H1 (cell line): ENCODE measurements around the gene ISOC2. TPM values are rescaled to one million over a fixed set of nuclear protein-coding genes. Genes with fewer than 3 reads are reported as not detected.
"Not testable (repeated sequence)": the region's sequence is repeated elsewhere in the genome, so short reads cannot be mapped to it uniquely, and the experiment has no call there.

ENCODE experiments used
- CTCF ChIA-PET: fragments of 300-600 bp; sonication (Branson Sonifier 250); formaldehyde crosslinking; loops from one replicate; lab custom pipeline; 2021; ENCODE audit not compliant: partially characterized antibody; lab: Charles Lee
- POLR2A ChIA-PET: fragments of 300-600 bp; sonication (Branson Sonifier 250); formaldehyde crosslinking; loops from one replicate; lab custom pipeline; 2021; ENCODE audit warnings: inconsistent platforms; ENCODE audit not compliant: partially characterized antibody; lab: Charles Lee
- DNase-seq, 2 experiments: peaks; one replicate each; pipeline versions ENCODE4 v3.0.0 to v3.0.0-alpha.2; 2010 to 2022; ENCODE audit warnings: low spot score in 2 of 2, low read depth in 1 of 2, mixed read lengths in 1 of 2
- FAIRE-seq: peaks from 2 replicates; lab custom pipeline; 2011; peaks lifted over from hg19 to GRCh38; lab: Jason Lieb, UNC
- H2AFZ ChIP-seq: 2 replicates; pipeline ENCODE4 v1.8.1; 2012; ENCODE audit warnings: low read length, inconsistent platforms
- H2AK5ac ChIP-seq: 2 replicates; pipeline ENCODE4 v1.6.1; 2013; ENCODE audit warnings: low read depth, low read length
- H2BK120ac ChIP-seq: replicated peaks from 2 replicates; pipeline ENCODE3; 2013; ENCODE audit warnings: low read depth, low read length, inconsistent platforms
- H2BK12ac ChIP-seq: 2 replicates; pipeline ENCODE4 v1.6.1; 2013; ENCODE audit warnings: low read depth, low read length
- H2BK15ac ChIP-seq: 2 replicates; pipeline ENCODE4 v1.6.1; 2013; ENCODE audit warnings: low read length
- H2BK20ac ChIP-seq: 2 replicates; pipeline ENCODE4 v1.6.1; 2013; ENCODE audit warnings: low read length
- H2BK5ac ChIP-seq: 2 replicates; pipeline ENCODE4 v1.6.1; 2013; ENCODE audit warnings: low read depth, low read length
- H3K14ac ChIP-seq: 2 replicates; pipeline ENCODE4 v1.6.1; 2013; ENCODE audit warnings: inconsistent platforms; ENCODE audit not compliant: insufficient read length
- H3K18ac ChIP-seq: 2 replicates; pipeline ENCODE4 v1.6.1; 2013; ENCODE audit warnings: low read length; ENCODE audit errors: extremely low read depth
- H3K23ac ChIP-seq: 2 replicates; pipeline ENCODE4 v1.6.1; 2013; ENCODE audit warnings: inconsistent platforms; ENCODE audit not compliant: insufficient read length
- H3K23me2 ChIP-seq: 2 replicates; pipeline ENCODE4 v1.6.1; 2013; ENCODE audit warnings: low read depth, low read length
- H3K27ac ChIP-seq: 2 replicates; pipeline ENCODE4 v1.6.1; 2011; ENCODE audit warnings: low read depth, low read length, inconsistent platforms
- H3K27me3 ChIP-seq, 4 experiments: replicated peaks in 1 of 4; 1 replicate in 1 of 4; 2 replicates in 3 of 4; pipeline versions ENCODE4 v1.6.1 to v1.8.1; 2011 to 2013; ENCODE audit warnings: low read length in 3 of 4, mild to moderate bottlenecking in 3 of 4, inconsistent platforms in 2 of 4, mixed read lengths in 2 of 4, moderate library complexity in 1 of 4; ENCODE audit not compliant: control insufficient read depth in 3 of 4, insufficient read depth in 3 of 4; ENCODE audit errors: extremely low read depth in 1 of 4
- H3K36me3 ChIP-seq, 4 experiments: 2 replicates each; pipeline versions ENCODE4 v1.6.1 to v1.8.1; 2011 to 2013; ENCODE audit warnings: mild to moderate bottlenecking in 4 of 4, low read length in 3 of 4, moderate library complexity in 2 of 4, control low read depth in 1 of 4, inconsistent platforms in 1 of 4; ENCODE audit not compliant: insufficient read depth in 4 of 4, control insufficient read depth in 2 of 4
- H3K4ac ChIP-seq: replicated peaks from 2 replicates; pipeline ENCODE3; 2013; ENCODE audit warnings: low read length, low read depth, mixed read lengths, inconsistent platforms; ENCODE audit not compliant: insufficient read length
- H3K4me1 ChIP-seq, 4 experiments: replicated peaks in 1 of 4; 1 replicate in 1 of 4; 2 replicates in 3 of 4; pipeline versions ENCODE4 v1.6.1 to v1.8.1; 2011 to 2013; ENCODE audit warnings: low read length in 3 of 4, inconsistent platforms in 2 of 4, mixed read lengths in 1 of 4; ENCODE audit not compliant: insufficient read depth in 4 of 4, control insufficient read depth in 3 of 4
- H3K4me2 ChIP-seq, 2 experiments: 2 replicates each; pipeline versions ENCODE4 v1.6.1 to v1.8.1; 2011 to 2013; ENCODE audit warnings: low read depth in 2 of 2, low read length in 2 of 2, control low read depth in 1 of 2, inconsistent platforms in 1 of 2, mild to moderate bottlenecking in 1 of 2; ENCODE audit not compliant: insufficient read depth in 1 of 2
- H3K4me3 ChIP-seq, 4 experiments: fragments of 200-600, 300-600 bp in 1 of 4; sonication (generic), shearing (Covaris generic), sonication (Bioruptor Twin) in 1 of 4; 2 replicates each; pipeline versions ENCODE4 v1.5.1 to v1.8.1; 2011 to 2016; ENCODE audit warnings: low read length in 4 of 4, low read depth in 3 of 4, control low read depth in 2 of 4, inconsistent platforms in 2 of 4, mild to moderate bottlenecking in 2 of 4, mixed read lengths in 1 of 4, moderate library complexity in 1 of 4; ENCODE audit not compliant: insufficient read depth in 2 of 4; ENCODE audit errors: extremely low read depth in 1 of 4
- H3K56ac ChIP-seq: replicated peaks from 2 replicates; pipeline ENCODE3; 2013; ENCODE audit warnings: low read depth, mild to moderate bottlenecking, mixed read lengths, low read length, inconsistent platforms; ENCODE audit not compliant: insufficient read length
- H3K79me1 ChIP-seq: 2 replicates; pipeline ENCODE4 v1.6.1; 2013; ENCODE audit warnings: low read depth, low read length, control low read depth
- H3K79me2 ChIP-seq, 2 experiments: 2 replicates each; pipeline versions ENCODE4 v1.6.1 to v1.8.1; 2012 to 2013; ENCODE audit warnings: low read length in 2 of 2, mild to moderate bottlenecking in 2 of 2, inconsistent platforms in 1 of 2; ENCODE audit not compliant: insufficient read depth in 2 of 2, control insufficient read depth in 1 of 2
- H3K9ac ChIP-seq, 4 experiments: replicated peaks in 1 of 4; 1 replicate in 1 of 4; 2 replicates in 3 of 4; pipeline versions ENCODE4 v1.6.1 to v1.8.1; 2011 to 2013; ENCODE audit warnings: low read depth in 3 of 4, low read length in 3 of 4, control low read depth in 2 of 4, mild to moderate bottlenecking in 2 of 4, moderate library complexity in 2 of 4, inconsistent platforms in 1 of 4; ENCODE audit errors: extremely low read depth in 1 of 4
- H3K9me3 ChIP-seq, 2 experiments: 2 replicates each; pipeline versions ENCODE4 v1.6.1 to v1.8.1; 2012 to 2013; ENCODE audit warnings: mild to moderate bottlenecking in 2 of 2, moderate library complexity in 2 of 2, control low read depth in 1 of 2, inconsistent platforms in 1 of 2, low read depth in 1 of 2, low read length in 1 of 2, mixed read lengths in 1 of 2; ENCODE audit not compliant: insufficient read depth in 2 of 2
- H4K20me1 ChIP-seq, 2 experiments: replicated peaks in 1 of 2; 2 replicates each; pipeline versions ENCODE3 to v1.8.1; 2011 to 2013; ENCODE audit warnings: inconsistent platforms in 2 of 2, low read length in 2 of 2, mild to moderate bottlenecking in 1 of 2; ENCODE audit not compliant: insufficient read depth in 2 of 2, control insufficient read depth in 1 of 2
- H4K5ac ChIP-seq: 2 replicates; pipeline ENCODE4 v1.6.1; 2013; ENCODE audit warnings: low read length, low read depth, mixed read lengths, inconsistent platforms; ENCODE audit not compliant: insufficient read length
- H4K8ac ChIP-seq: 2 replicates; pipeline ENCODE4 v1.8.0; 2013; ENCODE audit warnings: mild to moderate bottlenecking, moderate library complexity, low read length, inconsistent platforms; ENCODE audit not compliant: insufficient read depth; ENCODE audit errors: extremely low read depth
- H4K91ac ChIP-seq: replicated peaks from 2 replicates; pipeline ENCODE3; 2013; ENCODE audit warnings: low read length, mixed read lengths, inconsistent platforms; ENCODE audit not compliant: insufficient read length
- CHD1 ChIP-seq: IDR thresholded peaks from 2 replicates; pipeline ENCODE4 v1.6.1; 2012; ENCODE audit warnings: low read depth, low read length, improper control_type of control experiment
- GABPA ChIP-seq: IDR thresholded peaks from 2 replicates; pipeline ENCODE4 v1.6.1; 2011; ENCODE audit warnings: mild to moderate bottlenecking, low read length, moderate library complexity, borderline replicate concordance; ENCODE audit not compliant: insufficient read depth
- HDAC6 ChIP-seq: IDR thresholded peaks from one replicate; pipeline ENCODE4 v1.7.1; 2012; ENCODE audit warnings: low read depth, mild to moderate bottlenecking, inconsistent platforms, low read length, moderate library complexity
- JUN ChIP-seq: IDR thresholded peaks from 2 replicates; pipeline ENCODE4 v1.6.1; 2011; ENCODE audit warnings: low read depth, mild to moderate bottlenecking, improper control_type of control experiment, low read length
- KDM5A ChIP-seq: fragments of 200-600 bp; IDR thresholded peaks from 2 replicates; pipeline ENCODE4 v1.7.1; 2012; ENCODE audit warnings: mild to moderate bottlenecking, low read length, inconsistent platforms, mixed read lengths
- NANOG ChIP-seq: IDR thresholded peaks from 2 replicates; pipeline ENCODE4 v1.6.1; 2011; ENCODE audit warnings: low read length, low read depth, mild to moderate bottlenecking, inconsistent platforms; ENCODE audit not compliant: insufficient read depth, poor library complexity, severe bottlenecking
- SUZ12 ChIP-seq: fragments of 200-600 bp; sonication (generic); IDR thresholded peaks from 2 replicates; pipeline ENCODE4 v1.6.1; 2012; ENCODE audit warnings: mild to moderate bottlenecking, inconsistent platforms, low read length, moderate library complexity, mixed read lengths
- WGBS, 2 experiments: shearing (Covaris generic) in 1 of 2; methylation state at CpG; one replicate each; pipeline versions ENCODE4 v1.1.6 to v1.1.7; 2013 to 2015; ENCODE audit warnings: low lambda C conversion rate in 2 of 2, mixed read lengths in 2 of 2, inconsistent platforms in 1 of 2, low coverage in 1 of 2, missing lambda C conversion rate in 1 of 2; ENCODE audit not compliant: insufficient replicate concordance in 2 of 2, insufficient coverage in 1 of 2, insufficient read length in 1 of 2; ENCODE audit errors: extremely low coverage in 1 of 2, missing lambda C conversion rate in 1 of 2; 5-methylcytosine and 5-hydroxymethylcytosine counted together
- polyA plus RNA-seq, 7 experiments: library from polyadenylated mRNA; depleted of rRNA in 3 of 7; stranded (reverse) in 5 of 7; unstranded in 2 of 7; fragments of >200 nt in 5 of 7; fragments of 200-250 nt in 2 of 7; gene quantifications; 1 replicate in 5 of 7; 2 replicates in 1 of 7; 4 replicates in 1 of 7; pipeline versions ENCODE4 v1.2.1 to v1.2.3, GENCODE V29; 2011 to 2013; ENCODE audit warnings: missing spikeins in 2 of 7, mixed read lengths in 2 of 7
- total RNA-seq: library from RNA; stranded (reverse); fragmentation: NEBNext Ultra II Directional; extraction: Animal tissue kit (Norgen Biotek cat#: 25700); gene quantifications from 2 replicates; pipeline ENCODE4 v1.2.1, GENCODE V29; 2021

ISOC2 gene
- total and polyA plus RNA-seq, 2 of the 8 experiments (the other 6 are each of a cell fraction or from before 2014, with no cell fraction given): 96.9 to 152 TPM

DNA sequence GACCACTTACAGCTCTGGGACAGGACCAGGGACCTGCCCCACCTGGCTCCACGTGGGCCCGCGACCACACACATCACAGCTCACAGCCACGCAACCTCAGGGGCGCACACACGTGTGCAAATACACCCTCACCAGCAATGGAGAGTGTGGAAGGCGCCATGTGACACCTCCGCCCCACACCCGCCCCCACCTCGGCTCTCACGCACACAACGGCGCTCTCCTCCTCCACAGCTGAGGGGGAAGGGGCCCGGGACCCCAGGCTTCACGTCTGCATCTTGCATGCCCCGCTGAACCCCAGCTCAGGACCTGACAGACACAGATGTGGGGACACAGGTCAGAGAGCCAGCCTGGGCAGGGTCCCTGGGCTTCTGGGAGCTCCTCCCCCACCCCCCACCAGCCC is 12.0 kb downstream of the ISOC2 start (continued):
- TF ChIP-seq SUZ12 (no peak), KDM5A (no peak), GABPA (no peak), JUN (no peak), HDAC6 (no peak), CHD1 (no peak), NANOG (no peak)
- TF ChIP-seq, all 59 proteins: peak for 0

DNA sequence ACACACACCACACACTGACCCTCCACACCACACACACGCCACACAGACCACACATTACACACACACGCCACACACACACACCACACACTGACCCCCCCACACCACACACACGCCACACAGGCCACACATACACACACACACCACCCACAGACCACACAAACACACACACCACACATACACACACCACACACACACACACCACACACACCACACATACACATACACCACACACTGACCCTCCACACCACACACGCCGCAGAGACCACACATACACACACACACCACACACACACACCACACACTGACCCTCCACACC is 13.3 kb downstream of the ISOC2 start:
- POLR2A ChIA-PET, H3K9ac ChIP-seq, H2BK5ac ChIP-seq: not testable (repeated sequence)

More for the DNA sequence above, 13.3 kb downstream of the ISOC2 start:
- not testable (repeated sequence) for H3K27ac ChIP-seq, H2BK120ac ChIP-seq, H3K79me1 ChIP-seq, H3K79me2 ChIP-seq, H4K8ac ChIP-seq, H3K4me1 ChIP-seq, H3K14ac ChIP-seq, H3K4ac ChIP-seq, H3K23ac ChIP-seq, H3K18ac ChIP-seq, H4K5ac ChIP-seq, H2AFZ ChIP-seq, H2BK15ac ChIP-seq, DNase-seq, H2BK12ac ChIP-seq, H2BK20ac ChIP-seq, FAIRE-seq, H3K4me3 ChIP-seq, H4K91ac ChIP-seq, H3K4me2 ChIP-seq, H3K36me3 ChIP-seq, H3K9me3 ChIP-seq
- 89% methylated on average over 5 of the region's 5 CpGs; no CpG with 5 or more reads in 1 of the 2 experiments for WGBS, 2 experiments
- Histone ChIP-seq H2AK5ac (peak overlapping the region; percentile 68; the same call in 1 of the 2 replicates), H4K20me1 (peaks cover 3 to 16% of the 10 kb centered on the region in 2 experiments), H3K23me2 (peaks cover 20% of the 10 kb centered on the region; the same call in 1 of the 2 replicates), H3K56ac (peak overlapping the region; percentile 82), H3K27me3 (peaks cover 55 to 89% (median 85%) of the 10 kb centered on the region in 4 experiments)
- CTCF ChIA-PET: interaction anchor here (0.9 to 1.6 kb wide), 2 partner anchors 7 to 11 kb away, joined by 3 to 5 read pairs; no protein-coding TSS in a partner anchor
